ENCODE measurements around the gene SLC17A7.

- TF ChIP-seq POLR2A (IDR thresholded peaks at IDR 0.05; ENCODE audit: low read depth, low read length) (no peak), EZH2 (IDR thresholded peaks at IDR 0.05; ENCODE audit: borderline replicate concordance, low read depth, low read length, severe bottlenecking) (no peak)
These were observed 49.1 kb upstream of the SLC17A7 start for GRCh38 chr19:49490287-49491029.
